ENCODE data around the gene RBM24. TPM values are rescaled to one million over a fixed set of nuclear protein-coding genes. Genes with fewer than 3 reads are reported as not detected.
"Not testable (repeated sequence)": the region's sequence is repeated elsewhere in the genome, so short reads cannot be mapped to it uniquely, and the experiment has no call there.

Gene RBM24
- total and polyA plus RNA-seq, 4 donors, result 1.5 to 7.9 (median 4.3) TPM

DNA sequence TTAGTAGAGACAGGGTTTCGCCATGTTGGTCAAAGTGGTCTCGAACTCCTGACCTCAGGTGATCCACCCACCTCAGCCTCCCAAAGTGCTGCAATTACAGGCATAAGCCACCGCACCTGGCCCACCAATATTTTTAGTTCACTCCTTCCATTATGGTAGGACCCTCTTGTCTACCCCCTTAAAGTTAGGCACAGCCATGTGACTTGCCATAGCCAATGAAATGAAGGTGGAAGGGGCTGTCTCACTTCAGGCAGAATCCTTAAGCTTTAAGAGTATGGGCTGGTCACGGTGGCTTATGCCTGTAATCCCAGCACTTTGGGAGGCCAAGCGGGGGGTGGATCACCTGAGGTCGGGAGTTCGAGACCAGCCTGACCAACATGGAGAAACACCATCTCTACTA, 32.1 kb downstream of the RBM24 start:
- intact Hi-C loops (cut with DNase I); H3K4me1 ChIP-seq (ENCODE audit: control insufficient read depth in 1 of 2, insufficient read depth in 2 of 2, low read length in 2 of 2); H3K4me3 ChIP-seq (ENCODE audit: low read length in 2 of 2); H3K9me3 ChIP-seq (ENCODE audit: control insufficient read depth, low read length); DNase-seq; H3K27me3 ChIP-seq (ENCODE audit: control insufficient read depth in 1 of 2, insufficient read depth in 2 of 2, low read length in 1 of 2); ATAC-seq (ENCODE audit: low FRiP score); H3K27ac ChIP-seq (ENCODE audit: low read depth in 1 of 2, low read length in 2 of 2); H3K36me3 ChIP-seq (ENCODE audit: control insufficient read depth in 1 of 2, insufficient read depth in 2 of 2, low read length in 1 of 2): not testable (repeated sequence)
- 93 to 98% methylated on average over 7 of the region's 7 CpGs for WGBS, 2 donors

- no peak for DNase-seq
- H3K27ac ChIP-seq (ENCODE audit: low read depth in 1 of 2, low read length in 2 of 2), result no peak overlapping the region
- intact Hi-C loops (cut with DNase I), result no loop called here
- H3K9me3 ChIP-seq (ENCODE audit: control insufficient read depth, low read length), result no peaks in the 10 kb centered on the region
- no peaks in the 10 kb centered on the region for H3K4me1 ChIP-seq (ENCODE audit: control insufficient read depth in 1 of 2, insufficient read depth in 2 of 2, low read length in 2 of 2)
- no peak for ATAC-seq (ENCODE audit: low FRiP score)
- H3K27me3 ChIP-seq (ENCODE audit: control insufficient read depth in 1 of 2, insufficient read depth in 2 of 2, low read length in 1 of 2), result no peaks in the 10 kb centered on the region
- 92 to 97% methylated on average over 6 of the region's 6 CpGs for WGBS, 2 donors
- no peaks in the 10 kb centered on the region for H3K36me3 ChIP-seq (ENCODE audit: control insufficient read depth in 1 of 2, insufficient read depth in 2 of 2, low read length in 1 of 2)
- no peak overlapping the region for H3K4me3 ChIP-seq (ENCODE audit: low read length in 2 of 2)
Measured at GRCh38 chr6:17313971-17314370, 32.8 kb downstream of the RBM24 start.

DNA sequence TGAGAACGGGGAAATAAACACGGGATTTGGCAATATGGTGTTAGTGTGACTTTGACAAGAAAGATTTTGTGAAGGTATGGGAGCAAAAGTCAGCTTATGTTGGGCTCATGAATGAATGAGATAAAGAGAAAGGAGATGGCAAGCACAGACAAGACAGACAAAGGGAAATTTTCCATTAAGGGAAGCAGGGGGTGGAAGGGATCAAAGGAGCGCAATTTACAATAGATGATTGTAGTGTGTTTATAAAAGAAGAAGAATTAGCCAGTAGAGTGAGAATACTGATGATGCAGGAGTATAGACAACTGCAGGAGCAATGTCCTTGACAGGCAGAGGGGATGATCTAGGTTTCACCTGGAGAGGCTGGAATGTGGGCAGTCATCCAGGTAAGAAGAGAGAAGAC, 34.1 kb downstream of the RBM24 start:
- Histone ChIP-seq H3K27ac (ENCODE audit: low read depth in 1 of 2, low read length in 2 of 2) (no peak overlapping the region), H3K9me3 (ENCODE audit: control insufficient read depth, low read length) (no peaks in the 10 kb centered on the region), H3K4me1 (ENCODE audit: control insufficient read depth in 1 of 2, insufficient read depth in 2 of 2, low read length in 2 of 2) (no peaks in the 10 kb centered on the region), H3K4me3 (ENCODE audit: low read length in 2 of 2) (no peak overlapping the region), H3K27me3 (ENCODE audit: control insufficient read depth in 1 of 2, insufficient read depth in 2 of 2, low read length in 1 of 2) (no peaks in the 10 kb centered on the region), H3K36me3 (ENCODE audit: control insufficient read depth in 1 of 2, insufficient read depth in 2 of 2, low read length in 1 of 2) (no peaks in the 10 kb centered on the region)
- WGBS, 2 donors, result 96% methylated on average over 3 of the region's 3 CpGs
- no peak for DNase-seq
- no peak for ATAC-seq (ENCODE audit: low FRiP score)
- intact Hi-C loops (cut with DNase I), result no loop called here

- ATAC-seq (ENCODE audit: low FRiP score), result no peak
- Histone ChIP-seq H3K4me3 (ENCODE audit: low read length in 2 of 2) (no peak overlapping the region), H3K4me1 (ENCODE audit: control insufficient read depth in 1 of 2, insufficient read depth in 2 of 2, low read length in 2 of 2) (no peaks in the 10 kb centered on the region), H3K27me3 (ENCODE audit: control insufficient read depth in 1 of 2, insufficient read depth in 2 of 2, low read length in 1 of 2) (no peaks in the 10 kb centered on the region), H3K36me3 (ENCODE audit: control insufficient read depth in 1 of 2, insufficient read depth in 2 of 2, low read length in 1 of 2) (no peaks in the 10 kb centered on the region), H3K9me3 (ENCODE audit: control insufficient read depth, low read length) (no peaks in the 10 kb centered on the region), H3K27ac (ENCODE audit: low read depth in 1 of 2, low read length in 2 of 2) (no peak overlapping the region)
- no peak for DNase-seq
- 95 to 97% methylated on average over 5 of the region's 5 CpGs for WGBS, 2 donors
- intact Hi-C loops (cut with DNase I), result no loop called here
Measured at GRCh38 chr6:17318435-17319165, 37.4 kb downstream of the RBM24 start.

DNA sequence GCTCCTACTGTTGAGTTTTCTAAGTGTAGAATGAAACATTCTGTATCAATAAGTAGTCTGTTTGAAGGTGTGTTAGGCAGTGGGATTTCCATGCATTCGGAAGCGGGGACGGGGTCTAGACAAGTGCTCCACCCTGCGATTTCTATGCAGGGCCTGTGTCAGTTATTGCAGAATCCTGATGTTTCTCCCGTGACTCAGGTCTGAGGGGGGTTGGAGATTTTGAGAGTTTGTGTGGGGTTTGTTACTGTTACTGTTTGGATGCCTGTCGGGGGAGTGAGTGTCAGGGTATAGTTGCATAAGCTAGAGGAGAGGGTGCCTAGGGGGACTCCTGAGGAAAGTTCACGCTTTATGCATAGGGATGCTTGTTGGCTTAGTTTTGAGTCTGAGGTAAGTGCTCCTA, 39.1 kb downstream of the RBM24 start:
- H3K9me3 ChIP-seq (ENCODE audit: control insufficient read depth, low read length); ATAC-seq (ENCODE audit: low FRiP score); H3K36me3 ChIP-seq (ENCODE audit: control insufficient read depth in 1 of 2, insufficient read depth in 2 of 2, low read length in 1 of 2); H3K4me1 ChIP-seq (ENCODE audit: control insufficient read depth in 1 of 2, insufficient read depth in 2 of 2, low read length in 2 of 2); DNase-seq; intact Hi-C loops (cut with DNase I); H3K4me3 ChIP-seq (ENCODE audit: low read length in 2 of 2); H3K27me3 ChIP-seq (ENCODE audit: control insufficient read depth in 1 of 2, insufficient read depth in 2 of 2, low read length in 1 of 2); H3K27ac ChIP-seq (ENCODE audit: low read depth in 1 of 2, low read length in 2 of 2): not testable (repeated sequence)
- 94 to 97% methylated on average over 7 of the region's 7 CpGs for WGBS, 2 donors

DNA sequence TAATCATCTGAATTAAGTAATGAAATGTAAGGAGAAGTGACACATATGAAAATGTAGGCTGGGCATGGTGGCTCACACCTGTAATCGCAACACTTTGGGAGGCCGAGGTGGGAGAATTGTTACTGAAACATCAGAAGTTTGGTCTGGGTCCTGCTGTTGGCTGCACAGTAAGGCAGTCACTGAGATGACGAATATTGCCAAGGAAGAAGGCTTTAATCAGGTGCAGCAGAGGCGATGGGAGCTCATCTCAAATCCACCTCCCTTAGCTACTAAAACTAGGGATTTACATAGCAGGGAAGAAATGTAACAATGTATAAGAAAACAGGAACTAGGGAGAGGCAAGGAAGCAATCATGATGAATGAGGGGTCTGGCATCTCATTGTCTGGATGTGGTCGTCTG, 50.1 kb downstream of the RBM24 start:
- Histone ChIP-seq H3K36me3 (ENCODE audit: control insufficient read depth in 1 of 2, insufficient read depth in 2 of 2, low read length in 1 of 2) (no peaks in the 10 kb centered on the region), H3K27ac (ENCODE audit: low read depth in 1 of 2, low read length in 2 of 2) (no peak overlapping the region), H3K9me3 (ENCODE audit: control insufficient read depth, low read length) (no peaks in the 10 kb centered on the region), H3K27me3 (ENCODE audit: control insufficient read depth in 1 of 2, insufficient read depth in 2 of 2, low read length in 1 of 2) (no peaks in the 10 kb centered on the region), H3K4me3 (ENCODE audit: low read length in 2 of 2) (no peak overlapping the region), H3K4me1 (ENCODE audit: control insufficient read depth in 1 of 2, insufficient read depth in 2 of 2, low read length in 2 of 2) (no peaks in the 10 kb centered on the region)
- ATAC-seq (ENCODE audit: low FRiP score), result no peak
- intact Hi-C loops (cut with DNase I), result no loop called here
- no peak for DNase-seq
- 73 to 96% methylated on average over 5 of the region's 5 CpGs for WGBS, 2 donors

DNA sequence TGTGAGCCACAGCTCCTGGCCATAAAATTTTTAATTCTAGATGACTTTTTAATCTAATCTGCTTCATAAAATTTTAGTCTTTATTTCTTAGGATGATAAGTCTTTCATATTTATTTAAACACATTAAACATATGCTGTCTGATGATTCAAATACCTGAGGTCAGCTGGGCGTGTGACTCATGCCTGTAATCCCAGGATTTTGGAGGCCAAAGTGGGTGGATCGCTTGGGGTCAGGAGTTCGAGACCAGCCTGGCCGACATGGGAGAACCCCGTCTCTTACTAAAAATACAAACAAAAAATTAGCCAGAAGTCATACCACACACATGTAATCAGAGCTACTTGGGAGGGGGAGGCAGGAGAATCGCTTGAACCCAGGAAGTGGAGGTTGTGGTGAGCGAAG, 53.1 kb downstream of the RBM24 start:
- H3K4me1 ChIP-seq (ENCODE audit: control insufficient read depth in 1 of 2, insufficient read depth in 2 of 2, low read length in 2 of 2), result no peaks in the 10 kb centered on the region
- no peaks in the 10 kb centered on the region for H3K9me3 ChIP-seq (ENCODE audit: control insufficient read depth, low read length)
- no peaks in the 10 kb centered on the region for H3K36me3 ChIP-seq (ENCODE audit: control insufficient read depth in 1 of 2, insufficient read depth in 2 of 2, low read length in 1 of 2)
- ATAC-seq (ENCODE audit: low FRiP score) (no peak), DNase-seq (no peak)
- intact Hi-C loops (cut with DNase I), result no loop called here
- no peak overlapping the region for H3K27ac ChIP-seq (ENCODE audit: low read depth in 1 of 2, low read length in 2 of 2)
- H3K27me3 ChIP-seq (ENCODE audit: control insufficient read depth in 1 of 2, insufficient read depth in 2 of 2, low read length in 1 of 2), result no peaks in the 10 kb centered on the region
- 56 to 57% methylated on average over 7 of the region's 7 CpGs for WGBS, 2 donors
- H3K4me3 ChIP-seq (ENCODE audit: low read length in 2 of 2), result no peak overlapping the region

DNA sequence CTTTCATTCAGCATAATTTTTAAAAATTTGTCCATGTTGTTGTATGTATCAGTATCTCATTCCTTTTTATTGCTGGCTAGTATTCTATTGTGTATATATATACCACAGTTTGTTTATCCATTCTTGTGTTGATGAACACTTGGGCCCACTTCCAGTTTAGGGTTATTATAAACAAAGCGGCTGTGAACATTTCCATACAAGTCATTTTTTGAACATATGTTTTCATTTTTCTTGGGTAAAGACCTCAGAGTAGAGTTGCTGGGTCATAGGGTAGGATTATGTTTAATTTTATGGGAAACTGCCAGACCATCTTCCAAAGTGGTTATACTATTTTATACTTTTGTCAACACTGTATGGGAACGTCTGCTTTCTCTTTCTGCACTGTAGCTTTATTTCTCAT, 55.3 kb downstream of the RBM24 start:
- no peaks in the 10 kb centered on the region for H3K36me3 ChIP-seq (ENCODE audit: control insufficient read depth in 1 of 2, insufficient read depth in 2 of 2, low read length in 1 of 2)
- ATAC-seq (ENCODE audit: low FRiP score) (no peak), DNase-seq (no peak)
- WGBS, 2 donors, result 85 to 86% methylated on average over 2 of the region's 2 CpGs
- H3K27me3 ChIP-seq (ENCODE audit: control insufficient read depth in 1 of 2, insufficient read depth in 2 of 2, low read length in 1 of 2), result no peaks in the 10 kb centered on the region
- H3K9me3 ChIP-seq (ENCODE audit: control insufficient read depth, low read length), result no peaks in the 10 kb centered on the region
- intact Hi-C loops (cut with DNase I), result no loop called here
- H3K4me1 ChIP-seq (ENCODE audit: control insufficient read depth in 1 of 2, insufficient read depth in 2 of 2, low read length in 2 of 2), result no peaks in the 10 kb centered on the region
- no peak overlapping the region for H3K27ac ChIP-seq (ENCODE audit: low read depth in 1 of 2, low read length in 2 of 2)
- H3K4me3 ChIP-seq (ENCODE audit: low read length in 2 of 2), result no peak overlapping the region

DNA sequence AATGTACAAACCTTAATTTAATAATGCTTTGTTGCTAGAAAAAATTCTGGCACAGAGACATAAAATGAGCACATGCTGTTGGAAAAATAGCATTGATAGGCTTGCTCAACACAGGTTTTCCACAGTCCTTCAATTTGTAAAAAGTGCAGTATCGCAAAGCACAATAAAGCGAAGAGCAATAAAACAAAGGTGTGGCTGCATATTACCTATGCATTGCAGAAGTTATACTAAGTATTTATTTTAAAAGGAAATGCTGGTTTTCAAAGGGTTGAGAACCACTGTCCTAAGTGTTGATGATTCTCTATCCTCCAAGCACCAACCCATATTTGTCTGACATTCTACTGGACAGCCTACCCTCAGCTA, 58.1 kb downstream of the RBM24 start:
- 97 to 98% methylated on average over 2 of the region's 2 CpGs for WGBS, 2 donors
- intact Hi-C loops (cut with DNase I), result no loop called here
- ATAC-seq (ENCODE audit: low FRiP score), result no peak
- Histone ChIP-seq H3K4me3 (ENCODE audit: low read length in 2 of 2) (no peak overlapping the region), H3K4me1 (ENCODE audit: control insufficient read depth in 1 of 2, insufficient read depth in 2 of 2, low read length in 2 of 2) (no peaks in the 10 kb centered on the region), H3K27ac (ENCODE audit: low read depth in 1 of 2, low read length in 2 of 2) (no peak overlapping the region), H3K27me3 (ENCODE audit: control insufficient read depth in 1 of 2, insufficient read depth in 2 of 2, low read length in 1 of 2) (no peaks in the 10 kb centered on the region), H3K36me3 (ENCODE audit: control insufficient read depth in 1 of 2, insufficient read depth in 2 of 2, low read length in 1 of 2) (no peaks in the 10 kb centered on the region), H3K9me3 (ENCODE audit: control insufficient read depth, low read length) (no peaks in the 10 kb centered on the region)
- no peak for DNase-seq

All from aorta (tissue), 5 donors.